Measurements from ENCODE around the gene GCK.

GCK gene

DNA sequence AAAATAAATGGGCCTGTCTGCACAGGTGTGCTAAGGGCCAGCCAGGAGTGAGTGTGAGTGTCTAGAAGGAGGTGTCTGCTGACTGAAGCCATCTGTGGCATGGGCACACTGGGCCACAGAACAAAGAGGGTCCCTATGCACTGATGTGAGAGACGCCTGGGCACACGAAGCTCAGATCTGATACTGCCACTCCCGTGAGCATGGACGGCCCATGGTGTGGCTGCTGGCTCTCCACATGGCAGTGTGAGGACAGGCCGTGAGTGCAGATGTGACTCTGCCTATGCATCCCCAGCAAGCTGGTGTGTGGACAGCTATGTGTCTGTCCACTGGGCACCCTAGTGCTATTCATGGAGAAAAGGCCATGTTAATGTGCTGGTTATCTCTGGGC, 35.3 kb downstream of the GCK start:
- no peak for DNase-seq

DNA sequence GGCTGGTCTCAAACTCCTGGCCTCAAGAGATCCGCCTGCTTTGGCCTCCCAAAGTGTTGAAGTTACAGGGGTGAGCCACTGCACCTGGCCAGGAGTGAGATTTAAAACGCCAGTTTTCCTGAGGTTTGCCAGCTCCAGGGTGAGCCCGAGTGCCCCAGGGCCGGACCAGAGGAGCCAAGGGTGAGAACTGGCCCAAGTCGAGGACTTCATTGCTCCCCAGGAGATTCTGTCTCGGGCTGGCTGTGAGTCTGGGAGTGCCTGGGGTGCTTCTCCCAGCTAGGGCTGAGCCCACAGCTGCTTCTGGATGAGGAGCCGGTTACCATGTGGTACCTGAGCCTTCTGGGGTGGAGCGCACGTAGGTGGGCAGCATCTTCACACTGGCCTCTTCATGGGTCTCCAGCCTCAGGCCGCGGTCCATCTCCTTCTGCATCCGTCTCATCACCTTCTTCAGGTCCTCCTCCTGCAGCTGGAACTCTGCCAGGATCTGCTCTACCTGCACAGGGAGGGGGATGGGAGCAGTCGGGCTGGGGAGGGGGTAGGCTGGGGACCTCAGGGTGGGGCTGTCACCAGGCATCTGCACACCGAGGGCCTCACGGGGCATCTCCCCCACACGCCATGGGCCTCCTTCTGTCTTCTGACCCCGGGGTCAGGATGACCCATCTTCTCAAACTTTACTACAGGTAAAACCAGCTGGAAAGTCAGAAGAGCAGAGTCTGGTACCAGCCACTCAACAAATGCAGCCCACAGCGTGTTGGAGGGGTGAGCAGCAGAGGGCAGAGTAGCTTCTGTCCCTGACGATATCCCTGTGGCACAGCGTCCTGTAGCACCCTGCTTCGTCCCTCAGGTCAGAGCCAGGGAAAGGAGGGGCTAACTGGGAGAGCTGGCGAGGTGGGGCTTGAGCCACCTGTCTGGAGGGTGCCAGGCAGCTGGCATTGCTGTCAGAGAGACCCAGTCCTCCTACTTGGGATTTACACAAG, 36.0 kb downstream of the GCK start:
- DNase-seq = no peak

DNA sequence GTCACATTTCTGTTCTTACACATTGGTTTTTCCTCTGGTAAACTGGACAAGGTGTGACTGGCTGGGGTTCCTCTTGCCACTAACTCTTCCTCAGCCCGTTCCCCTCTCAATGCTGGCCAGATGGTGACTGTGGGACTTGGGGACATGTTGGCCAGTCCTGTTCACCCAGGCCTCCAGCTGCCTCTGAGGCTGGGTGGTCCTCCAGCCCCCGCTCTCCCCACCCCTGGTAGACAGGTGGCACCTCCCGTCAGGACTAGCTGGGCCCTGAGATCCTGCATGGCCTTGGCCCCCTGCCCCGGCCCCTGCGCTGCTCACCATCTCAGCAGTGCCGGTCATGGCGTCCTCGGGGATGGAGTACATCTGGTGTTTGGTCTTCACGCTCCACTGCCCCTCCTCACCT, 37.3 kb downstream of the GCK start:
- DNase-seq = no peak

- DNase-seq = no peak
These were observed 38.0 kb downstream of the GCK start for GRCh38 chr7:44150966-44151941.

- no peak for DNase-seq
These were observed 38.8 kb downstream of the GCK start for GRCh38 chr7:44150466-44150832.

- DNase-seq = no peak
These were observed 39.4 kb downstream of the GCK start for GRCh38 chr7:44149571-44150465.

DNA sequence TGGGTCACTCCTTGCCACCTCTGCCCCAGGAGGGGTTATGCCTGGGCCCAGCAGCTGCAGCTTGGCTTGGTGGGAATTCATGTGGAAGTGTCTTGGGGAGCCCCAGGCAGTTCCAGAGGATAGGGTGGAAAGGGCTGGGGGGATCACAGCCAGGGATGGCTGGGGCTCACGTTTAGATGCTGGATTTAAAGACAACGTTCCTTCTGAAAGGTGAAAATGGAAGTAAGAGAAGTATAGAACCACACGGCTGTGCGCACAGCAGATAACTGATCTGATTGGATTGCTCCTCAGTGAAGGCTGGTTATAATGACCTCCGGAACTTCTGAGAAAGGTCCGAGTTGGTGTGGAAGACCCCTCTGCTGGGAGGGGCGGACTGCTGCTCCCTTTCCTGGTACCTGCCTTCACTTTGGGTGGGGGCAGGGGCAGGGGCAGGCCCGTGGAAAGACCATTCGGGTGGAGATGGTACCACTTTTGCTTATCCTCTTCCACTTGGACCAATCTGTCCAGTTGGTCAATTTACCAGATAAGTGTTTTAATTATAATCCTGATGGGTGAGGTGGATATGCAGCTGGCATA, 40.2 kb downstream of the GCK start:
- DNase-seq = no peak

GRCh38 chr7:44148166-44148565, 41.1 kb downstream of the GCK start:
- DNase-seq = no peak

DNA sequence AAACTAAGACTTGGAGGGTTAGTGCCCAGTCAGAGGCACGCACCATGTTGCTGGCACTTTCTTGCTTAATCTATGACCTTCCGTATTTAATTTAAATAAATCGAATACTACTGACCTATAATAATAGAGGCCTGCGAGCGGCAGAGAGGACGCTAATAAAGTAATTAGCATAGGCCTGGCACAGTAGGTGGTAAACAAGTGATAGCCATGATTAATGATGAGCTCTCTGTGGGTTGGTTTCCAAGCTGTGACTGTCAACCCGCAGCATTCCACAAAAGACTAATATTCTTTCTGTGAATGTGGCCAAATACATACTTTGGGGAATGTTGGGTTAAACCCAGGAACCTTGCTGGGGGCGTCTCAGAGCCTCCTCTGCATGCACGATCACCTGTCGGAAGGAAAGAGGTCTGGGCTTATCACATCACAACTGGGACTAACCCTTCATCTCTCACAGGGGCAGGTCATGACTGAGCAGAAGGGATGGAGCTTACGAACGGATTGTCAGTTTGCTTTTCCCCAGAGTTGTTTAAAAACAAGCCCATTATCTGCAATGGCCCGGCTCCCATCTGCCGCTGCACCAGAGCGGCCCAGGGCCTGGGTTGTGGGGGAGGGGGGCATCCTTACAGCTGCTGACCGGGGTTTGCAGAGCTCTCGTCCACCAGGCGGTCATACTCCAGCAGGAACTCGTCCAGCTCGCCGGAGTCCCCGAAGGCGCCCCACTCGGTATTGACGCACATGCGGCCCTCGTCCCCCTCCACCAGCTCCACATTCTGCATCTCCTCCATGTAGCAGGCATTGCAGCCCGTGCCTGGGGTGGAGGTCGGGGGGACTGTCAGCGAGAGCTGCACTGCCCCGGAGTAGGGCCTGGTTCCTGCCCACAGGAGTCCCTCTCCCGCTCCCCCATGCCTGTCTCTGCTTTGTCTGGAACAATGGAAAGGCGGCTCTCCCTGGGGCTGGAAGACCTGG, 41.9 kb downstream of the GCK start:
- no peak for DNase-seq

DNA sequence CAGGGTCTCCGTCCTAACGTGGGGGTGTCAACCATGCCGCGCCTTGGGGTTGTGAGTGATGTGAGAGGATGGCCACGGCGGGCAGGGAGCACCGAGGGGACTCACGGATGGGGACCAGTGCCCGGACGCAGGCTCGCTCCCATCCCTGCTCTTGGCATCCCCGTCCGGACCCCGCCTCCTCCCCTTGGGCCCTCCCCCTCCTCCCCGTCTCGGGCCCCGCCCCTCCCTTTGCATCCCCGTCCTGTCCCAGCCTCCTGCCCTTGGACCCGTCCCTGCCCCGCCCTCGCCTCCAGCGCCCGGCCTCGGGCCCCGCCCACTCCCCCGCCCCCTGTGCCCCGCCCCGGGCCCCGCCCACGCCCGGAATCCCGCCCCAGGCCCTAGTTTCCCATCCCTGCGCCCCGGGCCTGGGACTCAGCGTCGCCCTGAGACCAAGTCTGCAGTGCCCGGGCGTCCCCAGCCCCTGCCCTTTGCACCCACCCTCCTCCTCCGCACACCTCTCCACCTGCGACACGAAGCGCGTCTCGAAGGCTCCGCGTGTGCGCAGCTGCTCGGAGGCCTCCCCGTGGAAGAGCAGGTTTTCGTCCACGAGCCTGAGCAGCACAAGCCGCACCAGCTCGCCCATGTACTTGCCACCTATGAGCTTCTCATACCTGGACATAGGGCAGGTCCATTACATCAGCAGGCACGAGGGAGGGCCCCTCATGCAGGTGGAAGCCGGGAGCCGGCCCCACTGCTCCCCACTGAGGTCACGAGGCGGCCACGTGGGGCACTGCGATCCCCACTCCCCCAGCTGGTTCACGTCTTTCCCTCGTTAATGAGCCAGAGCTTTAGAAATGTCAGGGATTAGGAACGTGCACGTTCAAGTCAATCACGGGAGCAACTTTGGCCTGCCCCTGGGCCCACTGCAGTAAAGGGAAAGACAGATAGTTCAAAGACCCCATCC, 43.0 kb downstream of the GCK start:
- DNase-seq = peak; percentile 54

DNA sequence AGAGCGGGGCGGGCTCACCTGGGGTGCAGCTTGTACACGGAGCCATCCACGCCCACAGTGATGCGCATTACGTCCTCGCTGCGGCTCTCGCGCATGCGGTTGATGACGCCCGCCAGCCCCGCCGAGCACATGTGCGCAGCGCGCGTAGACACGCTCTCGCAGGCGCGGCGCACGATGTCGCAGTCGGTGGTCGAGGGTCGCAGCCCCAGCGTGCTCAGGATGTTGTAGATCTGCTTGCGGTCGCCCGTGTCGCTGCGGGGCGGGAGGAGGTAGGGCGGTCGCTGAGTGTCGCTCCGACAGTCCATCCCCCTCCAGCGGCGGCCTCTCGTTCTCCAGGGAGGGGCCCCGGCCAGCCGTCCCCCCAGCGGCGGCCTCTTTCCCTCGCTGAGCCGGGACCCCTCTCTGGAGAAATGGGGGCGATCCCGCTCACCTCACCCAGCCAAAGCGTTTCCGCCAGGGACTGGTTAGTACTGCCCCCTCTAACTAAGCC, 43.7 kb downstream of the GCK start:
- DNase-seq = peak; percentile 55

GRCh38 chr7:44144968-44145478, 44.2 kb downstream of the GCK start:
- DNase-seq = no peak

GRCh38 chr7:44144426-44144967, 44.7 kb downstream of the GCK start:
- DNase-seq = no peak

GRCh38 chr7:44143646-44144250, 45.5 kb downstream of the GCK start:
- no peak for DNase-seq

- DNase-seq = no peak
These were observed 47.2 kb downstream of the GCK start for GRCh38 chr7:44142028-44142427.

- no peak for DNase-seq
These were observed 47.9 kb downstream of the GCK start, which contains the start of gene MYL7 for GRCh38 chr7:44141221-44141850. Gene MYL7, minus strand, starts transcription at chr7:44141332. Its CDS starts 27 bp downstream, at chr7:44141305.

DNA sequence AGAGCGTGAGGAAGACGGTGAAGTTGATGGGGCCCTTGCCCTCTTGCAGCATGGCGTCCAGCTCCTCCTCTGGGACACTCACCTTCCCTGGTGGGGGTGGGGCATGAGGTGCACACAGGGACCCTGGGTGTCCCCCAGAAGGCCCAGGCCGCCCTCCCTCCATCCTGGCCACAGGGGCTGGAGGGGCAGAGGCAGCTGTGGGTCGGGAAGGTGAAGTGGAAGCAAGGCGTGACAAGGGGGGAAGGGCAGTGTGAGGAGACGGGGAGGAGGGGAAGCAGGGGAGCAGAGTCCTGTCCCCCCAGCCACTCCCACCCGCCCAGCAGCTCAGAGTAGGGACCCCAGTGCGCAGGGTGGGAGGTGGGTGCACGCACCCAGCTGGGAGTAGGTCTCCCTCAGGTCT, 48.9 kb downstream of the GCK start:
- DNase-seq = no peak

All from stimulated activated CD4-positive, alpha-beta T cell treated with anti-CD3 and anti-CD28 coated beads, Interleukin-4, amount 100 ng/mL, for 24 hours (primary cell).